Activated CD4-positive, CD25-positive, alpha-beta regulatory T cell treated with anti-CD3 and anti-CD28 coated beads, Interleukin-2, amount 50 U/mL, for 72 hours (primary cell): Measurements from ENCODE around the gene WNT9A.

Experiments
- DNase-seq: peaks from one replicate; pipeline ENCODE4 v3.0.0; 2021

WNT9A gene

GRCh38 chr1:227907439-227908015 is 40.2 kb downstream of the WNT9A start:
- no peak for DNase-seq

- no peak for DNase-seq
Observed at GRCh38 chr1:227906550-227907071, 41.1 kb downstream of the WNT9A start.

GRCh38 chr1:227905573-227906487 is 41.9 kb downstream of the WNT9A start:
- no peak for DNase-seq

GRCh38 chr1:227904541-227905335 is 43.0 kb downstream of the WNT9A start:
- no peak for DNase-seq

GRCh38 chr1:227903614-227904501 is 43.9 kb downstream of the WNT9A start:
- no peak for DNase-seq

GRCh38 chr1:227903061-227903521 is 44.6 kb downstream of the WNT9A start:
- DNase-seq = no peak

- DNase-seq = no peak
Observed at GRCh38 chr1:227902641-227902990, 45.1 kb downstream of the WNT9A start.

GRCh38 chr1:227901906-227902640 is 45.7 kb downstream of the WNT9A start:
- no peak for DNase-seq

GRCh38 chr1:227901239-227901905 is 46.4 kb downstream of the WNT9A start:
- no peak for DNase-seq

GRCh38 chr1:227900571-227901051 is 47.1 kb downstream of the WNT9A start:
- no peak for DNase-seq

- peak; percentile 25 for DNase-seq
Observed at GRCh38 chr1:227899820-227900449, 47.8 kb downstream of the WNT9A start.

- peak; percentile 25 for DNase-seq
Observed at GRCh38 chr1:227899141-227899819, 48.5 kb downstream of the WNT9A start.

- DNase-seq = peak; percentile 21
Observed at GRCh38 chr1:227898502-227899140, 49.1 kb downstream of the WNT9A start.

- no peak for DNase-seq
Observed at GRCh38 chr1:227897704-227898438, 49.9 kb downstream of the WNT9A start.

- peak; percentile 29 for DNase-seq
Observed at GRCh38 chr1:227896710-227897655, 50.7 kb downstream of the WNT9A start.

- DNase-seq = peak; percentile 29
Observed at GRCh38 chr1:227895828-227896685, 51.7 kb downstream of the WNT9A start.
